Activated B cell treated with CpG ODN at 0.5 μM for 24 hours (primary cell): ENCODE data around the gene OR2A7. TPM values are rescaled to one million over a fixed set of nuclear protein-coding genes. Genes with fewer than 3 reads are reported as not detected.
A peak's percentile ranks its signal among the peaks of the same experiment; 100 is the strongest.
"Not testable (repeated sequence)": the region's sequence is repeated elsewhere in the genome, so short reads cannot be mapped to it uniquely, and the experiment has no call there.

Source experiments
- ATAC-seq: fragments of 200-7000 bp; cut with Tn5 transposase; one replicate; pipeline ENCODE4 v1.10.0; 2021; ENCODE audit warnings: low read depth, mild to moderate bottlenecking, moderate library complexity
- CTCF ChIA-PET: fragments of 350-600 bp; sonication (Branson Sonifier 250); formaldehyde crosslinking; loops from one replicate; lab custom pipeline; 2021; ENCODE audit warnings: antibody characterized with exemption; lab: Charles Lee
- POLR2A ChIA-PET: fragments of 350-600 bp; sonication (Branson Sonifier 250); formaldehyde crosslinking; loops from one replicate; lab custom pipeline; 2021; ENCODE audit warnings: antibody characterized with exemption; lab: Charles Lee
- DNase-seq: peaks from one replicate; pipeline ENCODE4 v3.0.0; 2022
- H3K27ac Mint-ChIP-seq: one replicate; pipeline ENCODE4 v1.8.0; 2020; ENCODE audit warnings: mixed read lengths
- H3K27me3 Mint-ChIP-seq: one replicate; pipeline ENCODE4 v1.8.0; 2021; ENCODE audit warnings: mixed read lengths
- H3K36me3 Mint-ChIP-seq: one replicate; pipeline ENCODE4 v1.8.0; 2021; ENCODE audit warnings: low read depth, mixed read lengths
- H3K4me1 Mint-ChIP-seq: one replicate; pipeline ENCODE4 v1.8.0; 2021; ENCODE audit warnings: mixed read lengths
- H3K4me3 Mint-ChIP-seq: one replicate; pipeline ENCODE4 v1.8.0; 2020; ENCODE audit warnings: mild to moderate bottlenecking, mixed read lengths
- H3K9me3 Mint-ChIP-seq: one replicate; pipeline ENCODE4 v1.8.0; 2020; ENCODE audit warnings: mixed read lengths
- intact Hi-C: fragments of 100-400 bp; cut with micrococcal nuclease; formaldehyde crosslinking; loops from one replicate; pipeline ENCODE4 v1.15.1; 2024
- total RNA-seq: library from RNA; stranded (reverse); gene quantifications from 2 replicates; pipeline ENCODE4 v1.2.3, GENCODE V29; 2022

Gene OR2A7
- total RNA-seq, 1 donor from 2014 or later = 1.9 TPM

- CTCF ChIA-PET, POLR2A ChIA-PET, ATAC-seq, H3K4me1 Mint-ChIP-seq, H3K27ac Mint-ChIP-seq, H3K36me3 Mint-ChIP-seq, H3K27me3 Mint-ChIP-seq, H3K4me3 Mint-ChIP-seq, DNase-seq, H3K9me3 Mint-ChIP-seq, intact Hi-C loops: not testable (repeated sequence)
Measured at GRCh38 chr7:144223675-144224074, 40.9 kb downstream of the OR2A7 start.

GRCh38 chr7:144220531-144220930 is 44.1 kb downstream of the OR2A7 start:
- H3K36me3 Mint-ChIP-seq, H3K27me3 Mint-ChIP-seq, POLR2A ChIA-PET, intact Hi-C loops, H3K4me3 Mint-ChIP-seq, DNase-seq, H3K27ac Mint-ChIP-seq, H3K4me1 Mint-ChIP-seq, H3K9me3 Mint-ChIP-seq, CTCF ChIA-PET, ATAC-seq: not testable (repeated sequence)

- CTCF ChIA-PET, H3K4me1 Mint-ChIP-seq, DNase-seq, H3K27me3 Mint-ChIP-seq, H3K27ac Mint-ChIP-seq, H3K4me3 Mint-ChIP-seq, intact Hi-C loops, H3K36me3 Mint-ChIP-seq, H3K9me3 Mint-ChIP-seq: not testable (repeated sequence)
- POLR2A ChIA-PET = interaction anchor here (0.7 kb wide), 1 partner anchor 311 kb away, joined by 4 read pairs; no protein-coding TSS in a partner anchor
- peak; percentile 40 for ATAC-seq
Measured at GRCh38 chr7:144219149-144219548, 45.4 kb downstream of the OR2A7 start.

GRCh38 chr7:144218581-144218980 is 46.0 kb downstream of the OR2A7 start:
- CTCF ChIA-PET, intact Hi-C loops, ATAC-seq, H3K27me3 Mint-ChIP-seq, H3K4me3 Mint-ChIP-seq, H3K27ac Mint-ChIP-seq, H3K4me1 Mint-ChIP-seq, DNase-seq, H3K9me3 Mint-ChIP-seq, H3K36me3 Mint-ChIP-seq: not testable (repeated sequence)
- POLR2A ChIA-PET = interaction anchor here (0.7 kb wide), 1 partner anchor 311 kb away, joined by 4 read pairs; no protein-coding TSS in a partner anchor

GRCh38 chr7:144217200-144217599 is 47.4 kb downstream of the OR2A7 start:
- H3K36me3 Mint-ChIP-seq, CTCF ChIA-PET, ATAC-seq, H3K9me3 Mint-ChIP-seq, H3K4me3 Mint-ChIP-seq, H3K27me3 Mint-ChIP-seq, intact Hi-C loops, H3K27ac Mint-ChIP-seq, POLR2A ChIA-PET, DNase-seq, H3K4me1 Mint-ChIP-seq: not testable (repeated sequence)

Other genes with a start within 250 kb of the OR2A7 start
- not detected in 2 replicates for gene OR2A5, start 215.8 kb downstream of the OR2A7 start, total RNA-seq
- not detected in 2 replicates for gene OR2A25, start 195.0 kb downstream of the OR2A7 start, total RNA-seq
- gene OR2A12, start 178.5 kb downstream of the OR2A7 start, total RNA-seq = not detected in 2 replicates
- gene OR2A2, start 155.2 kb downstream of the OR2A7 start, total RNA-seq = not detected in 2 replicates
- not detected in 2 replicates for gene OR2A14, start 141.6 kb downstream of the OR2A7 start, total RNA-seq
- gene CTAGE4, start 81.3 kb downstream of the OR2A7 start, total RNA-seq = not detected in 2 replicates
- 3.9 and 4.9 TPM in 2 replicates for gene ARHGEF35, start 69.0 kb downstream of the OR2A7 start, total RNA-seq
- gene OR2A42, start 25.2 kb downstream of the OR2A7 start, total RNA-seq = not detected in 2 replicates
- gene CTAGE8, start 4.5 kb upstream of the OR2A7 start, total RNA-seq = 0.64 and 1.00 TPM in 2 replicates
- 0.05 TPM in 1 of 2 replicates, not detected in the other for gene OR2A1, start 47.6 kb upstream of the OR2A7 start, total RNA-seq
- gene ARHGEF5, start 90.6 kb upstream of the OR2A7 start, total RNA-seq = 6.4 and 7.4 TPM in 2 replicates
- not detected in 2 replicates for gene NOBOX, start 138.9 kb upstream of the OR2A7 start, total RNA-seq